Lower leg skin (tissue), 4 donors: ENCODE results near the gene MTUS2. TPM values are rescaled to one million over a fixed set of nuclear protein-coding genes. Genes with fewer than 3 reads are reported as not detected.

Experiments
- DNase-seq, 2 donors: peaks; one replicate each; pipeline ENCODE4 v3.0.0-alpha.2; 2019; ENCODE audit warnings: low spot score in 2 of 2
- H3K4me3 ChIP-seq: fragments of 200-600 bp; sonication (generic); 2 replicates; pipeline ENCODE4 v1.5.1; 2017; ENCODE audit warnings: mild to moderate bottlenecking, low read depth; ENCODE audit not compliant: poor library complexity, severe bottlenecking
- CTCF ChIP-seq, 3 donors: fragments of 450-650 bp; IDR thresholded peaks; one replicate each; pipeline ENCODE4 v1.5.1; 2016; ENCODE audit warnings: antibody characterized with exemption in 3 of 3, mild to moderate bottlenecking in 3 of 3, moderate library complexity in 2 of 3
- POLR2A ChIP-seq, 2 donors: fragments of 450-650 bp; IDR thresholded peaks; one replicate each; pipeline ENCODE4 v1.6.1; 2016 to 2017; ENCODE audit warnings: antibody characterized with exemption in 2 of 2, mild to moderate bottlenecking in 1 of 2, moderate library complexity in 1 of 2
- WGBS, 2 donors: methylation state at CpG; one replicate each; pipeline ENCODE4 v1.1.5; 2018; 5-methylcytosine and 5-hydroxymethylcytosine counted together
- intact Hi-C: fragments of 100-400 bp; cut with DNase I; formaldehyde crosslinking; loops from one replicate; pipeline ENCODE4 v1.15.0; 2023; ENCODE audit warnings: low total_unique reads
- total RNA-seq, 4 donors: library from RNA; depleted of rRNA; stranded (reverse); fragments of >200 nt; gene quantifications; one replicate each; pipeline ENCODE4 v1.1.0, GENCODE V29; 2016

Gene MTUS2
- total RNA-seq, 4 donors from 2014 or later = 0.13 to 1.9 TPM; not detected in 2

- no peak for DNase-seq
- TF ChIP-seq CTCF (IDR thresholded peaks at IDR 0.05) = no peak
- TF ChIP-seq POLR2A (IDR thresholded peaks at IDR 0.05) = no peak
- H3K4me3 ChIP-seq = no peak overlapping the region
- 71 to 82% methylated on average over 5 of the region's 7 CpGs for WGBS, 2 donors
- intact Hi-C loops = no loop called here
Measured at GRCh38 chr13:29499506-29500165, 679.5 kb downstream of the MTUS2 start.

GRCh38 chr13:29500386-29500785 is 680.2 kb downstream of the MTUS2 start:
- intact Hi-C loops = no loop called here
- H3K4me3 ChIP-seq = no peak overlapping the region
- no peak for TF ChIP-seq POLR2A (IDR thresholded peaks at IDR 0.05)
- no peak for DNase-seq
- WGBS, 2 donors = 93 to 97% methylated on average over 7 of the region's 7 CpGs

- TF ChIP-seq POLR2A (IDR thresholded peaks at IDR 0.05) (no peak), CTCF (IDR thresholded peaks at IDR 0.05) (no peak)
- 91 to 94% methylated on average over 4 of the region's 4 CpGs for WGBS, 2 donors
- no peak overlapping the region for H3K4me3 ChIP-seq
- intact Hi-C loops = no loop called here
- no peak for DNase-seq
Measured at GRCh38 chr13:29501674-29502073, 681.5 kb downstream of the MTUS2 start.

- no peak overlapping the region for H3K4me3 ChIP-seq
- 89 to 94% methylated on average over 11 to 13 of the region's 13 CpGs for WGBS, 2 donors
- TF ChIP-seq CTCF (IDR thresholded peaks at IDR 0.05) (no peak), POLR2A (IDR thresholded peaks at IDR 0.05) (no peak)
- DNase-seq = no peak
- intact Hi-C loops = no loop called here
Measured at GRCh38 chr13:29502391-29503008, 682.4 kb downstream of the MTUS2 start.

GRCh38 chr13:29503041-29503837 is 683.1 kb downstream of the MTUS2 start:
- no peak overlapping the region for H3K4me3 ChIP-seq
- DNase-seq = no peak
- 45 to 58% methylated on average over 23 to 32 of the region's 32 CpGs for WGBS, 2 donors
- TF ChIP-seq CTCF (IDR thresholded peaks at IDR 0.05) = no peak
- TF ChIP-seq POLR2A (IDR thresholded peaks at IDR 0.05) = no peak
- intact Hi-C loops = no loop called here

GRCh38 chr13:29504691-29505090 is 684.6 kb downstream of the MTUS2 start:
- WGBS, 2 donors = 85 to 90% methylated on average over 15 of the region's 15 CpGs
- intact Hi-C loops = loop anchor here (5.0 kb wide), 1 partner anchor 613 kb away; no protein-coding TSS in a partner anchor
- DNase-seq = no peak
- TF ChIP-seq POLR2A (IDR thresholded peaks at IDR 0.05) (no peak), CTCF (IDR thresholded peaks at IDR 0.05) (no peak)
- H3K4me3 ChIP-seq = no peak overlapping the region
